GM18526 (cell line): Measurements from ENCODE around the gene KRT10.

Experiments used
- POLR2A ChIP-seq: IDR thresholded peaks from 3 replicates; pipeline ENCODE4 v1.6.1; 2011; ENCODE audit not compliant: insufficient read length; ENCODE audit errors: extremely low read depth

KRT10 gene

GRCh38 chr17:40794466-40794865 is 27.9 kb downstream of the KRT10 start:
- TF ChIP-seq POLR2A = no peak

- TF ChIP-seq POLR2A = no peak
Measured at GRCh38 chr17:40793832-40794231, 28.6 kb downstream of the KRT10 start.

GRCh38 chr17:40791787-40792436 is 30.5 kb downstream of the KRT10 start:
- no peak for TF ChIP-seq POLR2A

GRCh38 chr17:40791111-40791510 is 31.3 kb downstream of the KRT10 start:
- TF ChIP-seq POLR2A = no peak

GRCh38 chr17:40782450-40782849 is 40.0 kb downstream of the KRT10 start, which contains the start of gene KRT27:
TSS of gene KRT27 (minus strand) at chr17:40782550. CDS start at chr17:40782493, 57 bp downstream.
- TF ChIP-seq POLR2A = no peak

GRCh38 chr17:40779181-40779909 is 43.1 kb downstream of the KRT10 start:
- TF ChIP-seq POLR2A = no peak

GRCh38 chr17:40778461-40778860 is 44.0 kb downstream of the KRT10 start:
- no peak for TF ChIP-seq POLR2A

- no peak for TF ChIP-seq POLR2A
Measured at GRCh38 chr17:40777971-40778370, 44.4 kb downstream of the KRT10 start.

- no peak for TF ChIP-seq POLR2A
Measured at GRCh38 chr17:40777459-40777858, 45.0 kb downstream of the KRT10 start.

GRCh38 chr17:40775945-40776344 is 46.5 kb downstream of the KRT10 start:
- no peak for TF ChIP-seq POLR2A

GRCh38 chr17:40772101-40772500 is 50.3 kb downstream of the KRT10 start, which contains the start of gene KRT26:
TSS of gene KRT26 (minus strand) at chr17:40772201. CDS start at chr17:40772113, 88 bp downstream.
- TF ChIP-seq POLR2A = no peak
